Osteoblast (primary cell): ENCODE measurements around the gene CELA1. TPM values are rescaled to one million over a fixed set of nuclear protein-coding genes. Genes with fewer than 3 reads are reported as not detected.

Experiments used
- DNase-seq: peaks from one replicate; pipeline ENCODE4 v3.0.0; 2011; ENCODE audit warnings: low spot score, mixed read lengths; ENCODE audit not compliant: insufficient read length; ENCODE audit errors: missing footprints
- H2AFZ ChIP-seq: 2 replicates; pipeline ENCODE4 v1.6.0; 2011; ENCODE audit warnings: mild to moderate bottlenecking, low read length
- H3K27ac ChIP-seq: 2 replicates; pipeline ENCODE4 v1.5.1; 2011; ENCODE audit warnings: mild to moderate bottlenecking, low read depth, low read length, moderate library complexity
- H3K27me3 ChIP-seq: 2 replicates; pipeline ENCODE4 v1.6.0; 2012; ENCODE audit warnings: mild to moderate bottlenecking, control low read depth, inconsistent platforms, low read length, moderate library complexity; ENCODE audit not compliant: insufficient read depth
- H3K36me3 ChIP-seq: 2 replicates; pipeline ENCODE4 v1.5.1; 2011; ENCODE audit warnings: mild to moderate bottlenecking, low read length, control low read depth, moderate library complexity; ENCODE audit not compliant: insufficient read depth
- H3K4me1 ChIP-seq: 2 replicates; pipeline ENCODE4 v1.5.1; 2011; ENCODE audit warnings: mild to moderate bottlenecking, low read length, control low read depth, moderate library complexity; ENCODE audit not compliant: insufficient read depth
- H3K4me2 ChIP-seq: 2 replicates; pipeline ENCODE4 v1.6.0; 2011; ENCODE audit warnings: mild to moderate bottlenecking, low read length; ENCODE audit not compliant: insufficient read depth
- H3K4me3 ChIP-seq: fragments of 200-600 bp; sonication (generic); 3 replicates; pipeline ENCODE4 v1.5.1; 2012; ENCODE audit warnings: mild to moderate bottlenecking, low read length, inconsistent platforms; ENCODE audit not compliant: insufficient read depth
- H3K79me2 ChIP-seq: 2 replicates; pipeline ENCODE4 v1.6.0; 2012; ENCODE audit warnings: mild to moderate bottlenecking, low read length, control low read depth, inconsistent platforms; ENCODE audit not compliant: insufficient read depth
- H3K9me3 ChIP-seq: 2 replicates; pipeline ENCODE4 v1.5.1; 2011; ENCODE audit warnings: low read depth, low read length, control low read depth
- H4K20me1 ChIP-seq: 2 replicates; pipeline ENCODE4 v1.6.0; 2012; ENCODE audit warnings: mild to moderate bottlenecking, low read length, control low read depth; ENCODE audit not compliant: insufficient read depth
- total RNA-seq: library from RNA; depleted of rRNA; stranded (reverse); fragments of >200 nt; gene quantifications from 2 replicates; pipeline ENCODE4 v1.2.3, GENCODE V29; 2012
- TF ChIP-seq, protein P1 (sequence below): IDR thresholded peaks from 2 replicates; pipeline ENCODE4 v1.5.1; 2011; ENCODE audit warnings: mild to moderate bottlenecking, low read depth, low read length, moderate library complexity; ENCODE audit errors: extremely low read depth

CELA1 gene
- total RNA-seq, 1 donor: not detected

- peaks cover 7% of the 10 kb centered on the region for H3K4me1 ChIP-seq
- H3K36me3 ChIP-seq: no peaks in the 10 kb centered on the region
- no peaks in the 10 kb centered on the region for H3K79me2 ChIP-seq
- H3K4me3 ChIP-seq: no peak overlapping the region
- no peak overlapping the region for H2AFZ ChIP-seq
- TF ChIP-seq, protein P1, sequence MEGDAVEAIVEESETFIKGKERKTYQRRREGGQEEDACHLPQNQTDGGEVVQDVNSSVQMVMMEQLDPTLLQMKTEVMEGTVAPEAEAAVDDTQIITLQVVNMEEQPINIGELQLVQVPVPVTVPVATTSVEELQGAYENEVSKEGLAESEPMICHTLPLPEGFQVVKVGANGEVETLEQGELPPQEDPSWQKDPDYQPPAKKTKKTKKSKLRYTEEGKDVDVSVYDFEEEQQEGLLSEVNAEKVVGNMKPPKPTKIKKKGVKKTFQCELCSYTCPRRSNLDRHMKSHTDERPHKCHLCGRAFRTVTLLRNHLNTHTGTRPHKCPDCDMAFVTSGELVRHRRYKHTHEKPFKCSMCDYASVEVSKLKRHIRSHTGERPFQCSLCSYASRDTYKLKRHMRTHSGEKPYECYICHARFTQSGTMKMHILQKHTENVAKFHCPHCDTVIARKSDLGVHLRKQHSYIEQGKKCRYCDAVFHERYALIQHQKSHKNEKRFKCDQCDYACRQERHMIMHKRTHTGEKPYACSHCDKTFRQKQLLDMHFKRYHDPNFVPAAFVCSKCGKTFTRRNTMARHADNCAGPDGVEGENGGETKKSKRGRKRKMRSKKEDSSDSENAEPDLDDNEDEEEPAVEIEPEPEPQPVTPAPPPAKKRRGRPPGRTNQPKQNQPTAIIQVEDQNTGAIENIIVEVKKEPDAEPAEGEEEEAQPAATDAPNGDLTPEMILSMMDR: no peak
- H3K27me3 ChIP-seq: no peaks in the 10 kb centered on the region
- no peak for DNase-seq
- no peak overlapping the region for H3K4me2 ChIP-seq
- no peak overlapping the region for H3K27ac ChIP-seq
- H3K9me3 ChIP-seq: no peaks in the 10 kb centered on the region
- no peaks in the 10 kb centered on the region for H4K20me1 ChIP-seq
These were observed 36.9 kb upstream of the CELA1 start for GRCh38 chr12:51383269-51383905.

DNA sequence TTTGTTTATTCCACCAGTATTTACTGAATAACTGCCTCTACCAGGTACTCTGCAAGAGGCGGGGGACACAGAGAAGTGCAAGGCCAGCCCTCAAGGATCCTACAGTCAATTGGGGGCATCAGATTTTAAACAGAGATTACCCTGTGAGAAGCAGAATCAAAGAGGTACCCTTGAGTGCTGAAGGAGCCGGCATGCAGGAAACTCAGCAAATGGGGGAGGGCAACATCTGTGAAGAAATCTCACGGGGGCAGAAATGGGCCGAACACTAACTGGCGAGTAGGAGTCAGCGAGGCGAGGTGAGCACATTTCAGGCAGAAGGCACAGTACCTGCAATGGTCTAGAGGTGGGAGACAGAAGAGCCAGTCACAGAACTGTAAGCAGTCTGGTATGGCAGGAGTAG lies 35.7 kb upstream of the CELA1 start:
- H3K4me2 ChIP-seq: no peak overlapping the region
- TF ChIP-seq, protein P1: no peak
- DNase-seq: no peak
- no peaks in the 10 kb centered on the region for H3K36me3 ChIP-seq
- no peaks in the 10 kb centered on the region for H3K79me2 ChIP-seq
- H3K27ac ChIP-seq: no peak overlapping the region
- H3K4me3 ChIP-seq: no peak overlapping the region
- no peaks in the 10 kb centered on the region for H3K9me3 ChIP-seq
- no peaks in the 10 kb centered on the region for H4K20me1 ChIP-seq
- H2AFZ ChIP-seq: no peak overlapping the region
- H3K27me3 ChIP-seq: no peaks in the 10 kb centered on the region
- no peaks in the 10 kb centered on the region for H3K4me1 ChIP-seq

- Histone ChIP-seq H3K79me2 (no peaks in the 10 kb centered on the region), H3K4me3 (no peak overlapping the region), H3K9me3 (no peaks in the 10 kb centered on the region), H3K4me2 (no peak overlapping the region), H2AFZ (no peak overlapping the region), H3K4me1 (no peaks in the 10 kb centered on the region), H3K27ac (no peak overlapping the region), H3K36me3 (no peaks in the 10 kb centered on the region), H3K27me3 (no peaks in the 10 kb centered on the region), H4K20me1 (no peaks in the 10 kb centered on the region)
- TF ChIP-seq, protein P1: no peak
- DNase-seq: peak; percentile 52
These were observed 35.0 kb upstream of the CELA1 start for GRCh38 chr12:51381226-51382079.

GRCh38 chr12:51379571-51379970 lies 33.1 kb upstream of the CELA1 start:
- Histone ChIP-seq H3K4me3 (no peak overlapping the region), H3K36me3 (no peaks in the 10 kb centered on the region), H3K4me2 (no peak overlapping the region), H3K27me3 (no peaks in the 10 kb centered on the region), H4K20me1 (no peaks in the 10 kb centered on the region), H3K9me3 (no peaks in the 10 kb centered on the region), H3K4me1 (no peaks in the 10 kb centered on the region), H3K79me2 (no peaks in the 10 kb centered on the region), H2AFZ (no peak overlapping the region), H3K27ac (no peak overlapping the region)
- DNase-seq: no peak
- TF ChIP-seq, protein P1: no peak
